ENCODE data around the gene RNF223.

DNA sequence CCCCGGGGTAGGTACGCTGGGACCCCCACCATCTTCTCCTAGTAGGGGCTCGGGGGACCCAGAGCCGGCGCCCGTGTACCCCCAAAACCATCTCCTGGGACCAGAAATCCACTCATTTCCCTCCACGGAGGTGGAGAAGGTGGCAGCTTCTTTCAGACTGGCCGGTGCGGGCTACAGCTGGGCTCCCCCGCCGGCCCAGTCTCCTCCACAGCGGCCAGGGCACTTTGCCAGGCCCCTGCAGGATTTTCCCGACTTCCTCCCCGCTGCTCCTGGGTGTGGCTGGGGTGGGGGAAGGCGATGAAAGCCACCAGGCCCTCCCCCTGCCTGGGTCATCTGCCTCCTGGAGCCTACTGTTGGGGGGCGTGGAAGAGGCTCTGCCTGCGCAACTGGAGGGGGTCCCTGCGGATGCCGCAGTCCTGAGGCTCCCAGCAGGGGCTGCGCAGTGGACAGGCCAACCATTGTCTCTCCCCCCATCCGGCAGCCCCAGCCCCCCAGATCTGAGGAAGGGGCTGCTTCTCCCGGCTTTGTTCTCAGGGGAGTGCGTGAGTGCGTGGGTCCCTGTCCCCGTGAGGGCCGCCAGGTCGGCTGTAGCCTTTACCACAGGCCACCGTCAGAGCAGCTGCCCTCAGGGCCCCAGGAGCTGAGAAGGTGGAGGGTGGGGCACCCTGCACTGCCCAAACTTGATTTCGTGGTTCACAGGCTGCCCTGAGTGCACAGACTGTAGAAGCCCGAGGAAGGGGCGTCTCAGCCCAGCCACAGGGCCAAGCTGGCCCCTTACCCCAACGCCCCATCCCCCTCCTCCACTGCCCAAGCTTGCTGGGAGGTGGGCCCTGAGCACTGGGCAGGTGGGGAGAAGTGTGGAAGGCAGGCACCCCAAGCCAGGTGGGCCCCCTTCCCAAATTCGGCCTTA lies 52.8 kb downstream of the RNF223 start:
- TF ChIP-seq, protein P1, sequence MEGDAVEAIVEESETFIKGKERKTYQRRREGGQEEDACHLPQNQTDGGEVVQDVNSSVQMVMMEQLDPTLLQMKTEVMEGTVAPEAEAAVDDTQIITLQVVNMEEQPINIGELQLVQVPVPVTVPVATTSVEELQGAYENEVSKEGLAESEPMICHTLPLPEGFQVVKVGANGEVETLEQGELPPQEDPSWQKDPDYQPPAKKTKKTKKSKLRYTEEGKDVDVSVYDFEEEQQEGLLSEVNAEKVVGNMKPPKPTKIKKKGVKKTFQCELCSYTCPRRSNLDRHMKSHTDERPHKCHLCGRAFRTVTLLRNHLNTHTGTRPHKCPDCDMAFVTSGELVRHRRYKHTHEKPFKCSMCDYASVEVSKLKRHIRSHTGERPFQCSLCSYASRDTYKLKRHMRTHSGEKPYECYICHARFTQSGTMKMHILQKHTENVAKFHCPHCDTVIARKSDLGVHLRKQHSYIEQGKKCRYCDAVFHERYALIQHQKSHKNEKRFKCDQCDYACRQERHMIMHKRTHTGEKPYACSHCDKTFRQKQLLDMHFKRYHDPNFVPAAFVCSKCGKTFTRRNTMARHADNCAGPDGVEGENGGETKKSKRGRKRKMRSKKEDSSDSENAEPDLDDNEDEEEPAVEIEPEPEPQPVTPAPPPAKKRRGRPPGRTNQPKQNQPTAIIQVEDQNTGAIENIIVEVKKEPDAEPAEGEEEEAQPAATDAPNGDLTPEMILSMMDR (IDR thresholded peaks at IDR 0.05; ENCODE audit: extremely low read depth in 1 of 2, insufficient read depth in 1 of 2, low read depth in 1 of 2, low read length in 2 of 2), result no peak
- peak; percentile 59 for TF ChIP-seq POLR2AphosphoS5 (IDR thresholded peaks at IDR 0.05; ENCODE audit: insufficient read depth, low read depth, low read length)
